DMS79 (cell line): Measurements from ENCODE around the gene PUSL1.
A peak's percentile ranks its signal among the peaks of the same experiment; 100 is the strongest.

Source experiments
- DNase-seq: peaks from one replicate; lab custom pipeline; 2025; lab: John Stamatoyannopoulos, UW

PUSL1 gene

GRCh38 chr1:1354271-1355247, 46.2 kb downstream of the PUSL1 start:
- DNase-seq = no peak

GRCh38 chr1:1355416-1355815, 47.0 kb downstream of the PUSL1 start:
- peak; percentile 18 for DNase-seq

DNA sequence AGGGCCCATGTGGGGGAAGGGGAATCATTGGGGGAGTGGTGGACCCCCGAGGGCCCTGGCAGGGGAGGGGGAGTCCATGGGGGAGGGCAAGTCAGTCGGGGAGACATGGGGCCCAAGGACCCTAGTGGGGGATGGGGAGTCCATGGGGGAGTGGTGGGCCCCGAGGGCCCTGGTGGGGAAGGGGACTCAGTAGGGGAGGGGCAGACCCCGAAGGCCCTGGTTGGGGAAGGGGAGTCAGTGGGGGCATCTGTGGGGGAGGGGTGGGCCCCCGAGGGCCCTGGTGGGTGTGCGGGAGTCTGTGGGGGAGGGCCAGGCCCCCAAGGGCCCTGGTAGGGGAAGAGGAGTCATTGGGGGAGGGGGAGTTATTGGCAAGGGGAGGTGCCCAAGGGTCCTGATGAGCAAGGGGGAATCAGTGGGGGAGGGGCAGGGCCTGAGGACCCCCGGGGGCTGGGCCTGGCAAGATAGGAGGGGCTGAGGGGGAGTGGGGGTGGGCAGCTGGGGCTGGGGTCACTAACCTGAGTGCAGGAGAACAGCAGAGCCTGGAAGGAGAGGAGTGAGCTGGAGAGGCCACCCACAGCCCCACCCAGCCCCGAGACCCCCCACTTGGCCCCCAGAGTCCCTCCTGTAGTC, 47.9 kb downstream of the PUSL1 start:
- DNase-seq = no peak

DNA sequence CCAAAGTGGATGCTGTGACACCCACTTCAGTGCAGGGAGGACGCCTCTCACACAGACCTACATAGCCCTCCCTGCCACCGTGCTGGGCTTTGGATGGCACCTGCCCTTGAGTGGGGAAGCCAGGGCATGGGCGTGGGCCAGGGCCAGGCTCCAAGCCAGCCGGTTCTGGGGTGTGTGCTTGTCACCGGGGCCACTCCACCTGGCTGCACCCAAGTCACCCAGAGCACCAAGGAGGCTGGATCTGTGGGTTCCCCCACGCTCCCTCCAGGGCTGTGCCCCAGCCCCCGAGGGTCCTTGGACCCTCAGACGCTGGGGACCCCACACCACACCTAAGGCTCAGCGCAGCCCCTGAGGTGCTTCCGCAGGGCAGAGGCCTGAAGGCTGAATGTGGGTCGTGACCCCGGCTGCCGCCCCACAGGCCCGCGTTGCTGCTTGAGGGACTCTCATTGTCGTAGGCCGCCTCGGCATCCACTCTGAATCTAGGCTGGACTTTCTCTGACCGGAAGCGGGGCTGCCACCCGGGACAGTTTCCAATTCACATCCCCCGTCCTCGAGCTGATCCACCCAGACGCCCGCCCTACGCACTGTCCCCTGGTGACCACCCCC, 48.5 kb downstream of the PUSL1 start:
- DNase-seq = no peak

GRCh38 chr1:1357871-1358432, 49.6 kb downstream of the PUSL1 start:
- no peak for DNase-seq

- DNase-seq = no peak
Measured at GRCh38 chr1:1358433-1359271, 50.3 kb downstream of the PUSL1 start, which contains the start of gene MXRA8. Gene MXRA8, minus strand, starts transcription at chr1:1358555. Its CDS starts 51 bp downstream, at chr1:1358504.

DNA sequence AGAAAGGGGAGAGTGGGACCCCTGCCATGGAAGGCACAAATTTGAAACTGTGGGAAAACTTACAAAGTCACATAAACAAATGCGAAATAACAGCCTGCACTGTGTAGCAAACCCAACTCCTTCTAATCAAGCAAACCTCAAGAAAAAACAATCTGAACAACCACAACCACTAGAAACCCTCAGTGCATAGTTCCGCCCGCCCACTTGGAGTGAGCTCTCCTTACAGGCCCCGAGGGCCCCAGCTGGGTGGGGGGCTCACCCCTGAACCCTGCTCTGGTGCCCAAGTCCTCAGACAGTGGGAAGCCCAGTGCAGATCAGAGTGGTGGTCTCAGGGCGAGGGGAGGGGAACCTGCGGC, 50.9 kb downstream of the PUSL1 start:
- DNase-seq = no peak

- no peak for DNase-seq
Measured at GRCh38 chr1:1359664-1360468, 51.5 kb downstream of the PUSL1 start.

DNA sequence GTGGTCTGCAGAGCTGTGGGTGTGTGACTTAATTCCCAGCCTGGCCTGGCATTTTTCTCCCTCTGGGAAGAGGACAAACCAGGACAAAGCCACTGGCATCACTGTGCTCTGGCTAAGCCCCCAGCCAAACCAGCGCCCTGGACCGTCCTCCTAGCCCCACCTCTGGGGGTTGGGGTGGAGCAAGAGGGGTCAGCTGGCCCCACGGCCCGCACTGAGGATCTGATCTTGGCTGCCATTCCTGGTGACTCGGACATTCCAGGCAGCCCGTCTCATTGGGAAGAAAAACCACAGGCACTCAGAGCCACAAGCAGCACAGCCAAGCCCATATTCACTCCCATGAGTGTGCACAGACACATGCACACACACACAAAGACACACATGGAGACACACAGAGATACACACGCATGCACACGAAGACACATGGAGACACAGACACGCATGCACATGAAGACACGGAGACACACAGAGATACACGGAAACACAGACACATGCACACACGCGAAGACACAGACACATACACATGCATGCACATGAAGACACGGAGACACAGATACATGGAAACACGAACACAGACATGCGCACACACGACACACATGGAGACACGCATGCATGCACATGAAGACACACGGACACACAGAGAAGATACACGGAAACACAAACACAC, 52.2 kb downstream of the PUSL1 start:
- no peak for DNase-seq
